ENCODE data around the gene OSTC.

- TF ChIP-seq, protein P1, sequence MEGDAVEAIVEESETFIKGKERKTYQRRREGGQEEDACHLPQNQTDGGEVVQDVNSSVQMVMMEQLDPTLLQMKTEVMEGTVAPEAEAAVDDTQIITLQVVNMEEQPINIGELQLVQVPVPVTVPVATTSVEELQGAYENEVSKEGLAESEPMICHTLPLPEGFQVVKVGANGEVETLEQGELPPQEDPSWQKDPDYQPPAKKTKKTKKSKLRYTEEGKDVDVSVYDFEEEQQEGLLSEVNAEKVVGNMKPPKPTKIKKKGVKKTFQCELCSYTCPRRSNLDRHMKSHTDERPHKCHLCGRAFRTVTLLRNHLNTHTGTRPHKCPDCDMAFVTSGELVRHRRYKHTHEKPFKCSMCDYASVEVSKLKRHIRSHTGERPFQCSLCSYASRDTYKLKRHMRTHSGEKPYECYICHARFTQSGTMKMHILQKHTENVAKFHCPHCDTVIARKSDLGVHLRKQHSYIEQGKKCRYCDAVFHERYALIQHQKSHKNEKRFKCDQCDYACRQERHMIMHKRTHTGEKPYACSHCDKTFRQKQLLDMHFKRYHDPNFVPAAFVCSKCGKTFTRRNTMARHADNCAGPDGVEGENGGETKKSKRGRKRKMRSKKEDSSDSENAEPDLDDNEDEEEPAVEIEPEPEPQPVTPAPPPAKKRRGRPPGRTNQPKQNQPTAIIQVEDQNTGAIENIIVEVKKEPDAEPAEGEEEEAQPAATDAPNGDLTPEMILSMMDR (IDR thresholded peaks at IDR 0.05), result no peak
- TF ChIP-seq POLR2A (IDR thresholded peaks at IDR 0.05), result no peak
Observed at GRCh38 chr4:108696160-108696559, 45.8 kb downstream of the OSTC start.
